K562 (cell line): ENCODE data around the gene EFHC1. TPM values are rescaled to one million over a fixed set of nuclear protein-coding genes. Genes with fewer than 3 reads are reported as not detected.
A peak's percentile ranks its signal among the peaks of the same experiment; 100 is the strongest.

Experiments
- ATAC-seq: fragments of 200-7000 bp; cut with Tn5 transposase; 3 replicates; pipeline ENCODE4 v1.9.1; 2020; ENCODE audit warnings: moderate library complexity
- BruUV-seq: library from RNA; stranded (reverse); fragments of 400-500 nt; replicated peaks from 2 replicates; lab custom pipeline; 2021; lab: Mats Ljungman, UMichigan
- CTCF ChIA-PET: fragments of 300-600 bp; formaldehyde crosslinking; extraction: SDS; loops from one replicate; lab custom pipeline; 2021; ENCODE audit warnings: low intra/inter-chr PET ratio; lab: Yijun Ruan, JAX
- POLR2A ChIA-PET: fragments of 300-600, 350-650 bp; sonication (Branson Sonifier 250); formaldehyde crosslinking; extraction: SDS; loops from one replicate; lab custom pipeline; 2021; ENCODE audit warnings: antibody characterized with exemption, inconsistent platforms; lab: Yijun Ruan, JAX
- DNase-seq, 4 experiments: peaks; one replicate each; pipeline versions ENCODE4 v3.0.0 to v3.0.0-alpha.2; 2011 to 2018; ENCODE audit warnings: low spot score in 3 of 4, mixed read lengths in 3 of 4; ENCODE audit errors: extremely low read depth in 1 of 4
- FAIRE-seq: peaks from 2 replicates; lab custom pipeline; 2011; peaks lifted over from hg19 to GRCh38; lab: Jason Lieb, UNC
- H2AFZ ChIP-seq: 2 replicates; pipeline ENCODE4 v1.6.0; 2011; ENCODE audit warnings: low read depth, low read length, control low read depth, inconsistent platforms
- H3K27ac ChIP-seq: fragments of 200-600 bp; 3 replicates; pipeline ENCODE4 v1.8.0; 2011; ENCODE audit warnings: low read depth, mild to moderate bottlenecking, control low read depth, inconsistent platforms, low read length, moderate library complexity, mixed read lengths; ENCODE audit errors: extremely low read depth
- H3K27me3 ChIP-seq, 2 experiments: fragments of 300-600 bp in 1 of 2; 2 replicates in 1 of 2; 3 replicates in 1 of 2; pipeline versions ENCODE4 v1.6.0 to v1.8.0; 2011; ENCODE audit warnings: inconsistent platforms in 2 of 2, low read length in 2 of 2, mild to moderate bottlenecking in 1 of 2, mixed read lengths in 1 of 2, moderate library complexity in 1 of 2; ENCODE audit not compliant: control insufficient read depth in 2 of 2, insufficient read depth in 2 of 2
- H3K36me3 ChIP-seq: fragments of 300-600 bp; 3 replicates; pipeline ENCODE4 v1.8.0; 2011; ENCODE audit warnings: mild to moderate bottlenecking, low read length, inconsistent platforms; ENCODE audit not compliant: control insufficient read depth, insufficient read depth
- H3K4me1 ChIP-seq, 2 experiments: fragments of 200-600 bp in 1 of 2; replicated peaks in 1 of 2; 2 replicates in 1 of 2; 3 replicates in 1 of 2; pipeline versions ENCODE4 v1.5.1 to v1.8.0; 2011; ENCODE audit warnings: inconsistent platforms in 2 of 2, low read length in 2 of 2, mild to moderate bottlenecking in 1 of 2, mixed read lengths in 1 of 2, moderate library complexity in 1 of 2; ENCODE audit not compliant: control insufficient read depth in 2 of 2, insufficient read depth in 2 of 2
- H3K4me2 ChIP-seq: 2 replicates; pipeline ENCODE4 v1.6.1; 2011; ENCODE audit warnings: low read length, control low read depth, inconsistent platforms, mixed read lengths; ENCODE audit not compliant: insufficient read depth
- H3K4me3 ChIP-seq: fragments of 200-600 bp; sonication (generic), shearing (Covaris generic); 2 replicates; pipeline ENCODE4 v1.5.1; 2016; ENCODE audit warnings: control low read depth, inconsistent platforms
- H3K79me2 ChIP-seq: fragments of 200-600 bp; 3 replicates; pipeline ENCODE4 v1.8.0; 2011; ENCODE audit warnings: low read length, inconsistent platforms; ENCODE audit not compliant: control insufficient read depth, insufficient read depth
- H3K9ac ChIP-seq, 2 experiments: 2 replicates each; pipeline versions ENCODE4 v1.6.0 to v1.6.1; 2011; ENCODE audit warnings: low read depth in 2 of 2, low read length in 2 of 2, control low read depth in 1 of 2, inconsistent platforms in 1 of 2, mild to moderate bottlenecking in 1 of 2, mixed read lengths in 1 of 2; ENCODE audit not compliant: insufficient read depth in 1 of 2
- H3K9me1 ChIP-seq: one replicate; pipeline ENCODE4 v1.6.0; 2011; ENCODE audit warnings: inconsistent platforms, mild to moderate bottlenecking, low read length, moderate library complexity; ENCODE audit not compliant: control insufficient read depth, insufficient read depth
- H3K9me3 ChIP-seq: replicated peaks from 2 replicates; pipeline ENCODE4 v1.5.1; 2011; ENCODE audit warnings: low read depth, low read length, inconsistent platforms; ENCODE audit not compliant: control insufficient read depth, insufficient read depth
- H4K20me1 ChIP-seq: replicated peaks from 2 replicates; pipeline ENCODE4 v1.6.1; 2011; ENCODE audit warnings: low read length, inconsistent platforms, mixed read lengths; ENCODE audit not compliant: control insufficient read depth, insufficient read depth
- NFATC3 ChIP-seq: fragments of 450-650 bp; IDR thresholded peaks from 2 replicates; pipeline ENCODE4 v1.6.1; 2017; ENCODE audit warnings: mild to moderate bottlenecking
- WGBS: fragments of 100-300 bp; shearing (Covaris generic); methylation state at CpG from one replicate; pipeline ENCODE4 v1.1.6; 2016; ENCODE audit warnings: low coverage, mixed read lengths; ENCODE audit not compliant: insufficient coverage; ENCODE audit errors: missing lambda C conversion rate; 5-methylcytosine and 5-hydroxymethylcytosine counted together
- in situ Hi-C: fragments of 300-500 bp; cut with MboI; formaldehyde crosslinking; loops from 4 replicates; pipeline ENCODE4 v1.15.0; 2018; ENCODE audit warnings: inconsistent platforms, mixed read lengths
- intact Hi-C: fragments of 100-400 bp; cut with micrococcal nuclease; formaldehyde crosslinking; loops from 2 replicates; pipeline ENCODE4 v1.14.2; 2022
- polyA plus RNA-seq, 8 experiments: library from polyadenylated mRNA; depleted of rRNA in 4 of 8; stranded (reverse) in 5 of 8; unstranded in 3 of 8; fragments of >200 nt; fragmentation: Nextera tagmentation in 2 of 8; fragmentation: Illumina TruSeq in 1 of 8; extraction: Ambion mirVana in 2 of 8; extraction: Trizol in 1 of 8; gene quantifications; 2 replicates each; pipeline versions ENCODE4 v1.2.1 to v1.2.3, GENCODE V29; 2011 to 2014; ENCODE audit warnings: inconsistent platforms in 1 of 8, missing spikeins in 1 of 8
- total RNA-seq, 7 experiments: library from RNA; depleted of rRNA in 6 of 7; stranded (reverse); fragments of >200 nt in 6 of 7; fragmentation: Illumina TruSeq in 2 of 7; extraction: Trizol in 2 of 7; gene quantifications; 2 replicates each; pipeline versions ENCODE4 v1.2.1 to v1.2.3, GENCODE V29; 2011 to 2021; ENCODE audit warnings: low replicate concordance in 1 of 7
- TF ChIP-seq, protein P1 (sequence below), 2 experiments: fragments of 450-650 bp; formaldehyde crosslinking in 1 of 2; IDR thresholded peaks; 2 replicates each; pipeline versions ENCODE4 v1.4.0 to v1.6.1; 2014 to 2020; ENCODE audit warnings: mild to moderate bottlenecking in 2 of 2, borderline replicate concordance in 1 of 2, low read depth in 1 of 2

Gene EFHC1
- total and polyA plus RNA-seq, 9 of the 15 experiments (the other 6 are each of a cell fraction or from before 2014, with no cell fraction given) = 9.5 to 31.0 (median 14.9) TPM

DNA sequence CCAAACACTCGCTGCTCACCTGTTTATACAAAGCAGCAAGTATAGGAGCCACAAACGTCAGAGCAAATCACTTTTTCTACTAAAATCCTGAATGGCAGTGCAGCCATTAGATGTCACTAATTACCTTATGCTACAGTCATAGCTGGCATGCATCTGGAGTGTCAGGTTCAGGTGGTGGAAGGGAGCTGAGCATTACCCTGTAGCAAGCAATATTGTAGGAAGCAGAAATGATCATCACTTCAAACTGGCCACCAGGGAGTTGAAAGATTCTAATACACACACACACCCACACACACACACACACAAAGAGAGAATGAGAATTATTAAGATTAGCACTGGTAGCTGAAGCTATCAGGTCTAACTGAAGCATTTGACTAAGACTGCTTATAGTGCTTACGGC is 75.8 kb downstream of the EFHC1 start:
- Histone ChIP-seq H3K4me3 (no peak overlapping the region), H4K20me1 (no peaks in the 10 kb centered on the region), H3K4me2 (no peak overlapping the region), H3K27ac (no peak overlapping the region), H3K9me1 (no peaks in the 10 kb centered on the region), H3K9ac (no peak overlapping the region), H3K4me1 (no peaks in the 10 kb centered on the region; a peak in 2 of 5 replicates), H3K27me3 (no peaks in the 10 kb centered on the region), H3K36me3 (no peaks in the 10 kb centered on the region), H2AFZ (no peak overlapping the region), H3K79me2 (no peaks in the 10 kb centered on the region), H3K9me3 (no peaks in the 10 kb centered on the region)
- CTCF ChIA-PET = no interaction called here
- DNase-seq (no peak), FAIRE-seq (no peak), ATAC-seq (no peak)
- in situ Hi-C loops (no loop called here), intact Hi-C loops (no loop called here)
- WGBS = 56% methylated on average over 3 of the region's 3 CpGs
- POLR2A ChIA-PET = interaction anchor here (0.8 kb wide), 1 partner anchor 19 kb away, joined by 3 read pairs; no protein-coding TSS in a partner anchor
- no peak for TF ChIP-seq NFATC3
- TF ChIP-seq, protein P1, sequence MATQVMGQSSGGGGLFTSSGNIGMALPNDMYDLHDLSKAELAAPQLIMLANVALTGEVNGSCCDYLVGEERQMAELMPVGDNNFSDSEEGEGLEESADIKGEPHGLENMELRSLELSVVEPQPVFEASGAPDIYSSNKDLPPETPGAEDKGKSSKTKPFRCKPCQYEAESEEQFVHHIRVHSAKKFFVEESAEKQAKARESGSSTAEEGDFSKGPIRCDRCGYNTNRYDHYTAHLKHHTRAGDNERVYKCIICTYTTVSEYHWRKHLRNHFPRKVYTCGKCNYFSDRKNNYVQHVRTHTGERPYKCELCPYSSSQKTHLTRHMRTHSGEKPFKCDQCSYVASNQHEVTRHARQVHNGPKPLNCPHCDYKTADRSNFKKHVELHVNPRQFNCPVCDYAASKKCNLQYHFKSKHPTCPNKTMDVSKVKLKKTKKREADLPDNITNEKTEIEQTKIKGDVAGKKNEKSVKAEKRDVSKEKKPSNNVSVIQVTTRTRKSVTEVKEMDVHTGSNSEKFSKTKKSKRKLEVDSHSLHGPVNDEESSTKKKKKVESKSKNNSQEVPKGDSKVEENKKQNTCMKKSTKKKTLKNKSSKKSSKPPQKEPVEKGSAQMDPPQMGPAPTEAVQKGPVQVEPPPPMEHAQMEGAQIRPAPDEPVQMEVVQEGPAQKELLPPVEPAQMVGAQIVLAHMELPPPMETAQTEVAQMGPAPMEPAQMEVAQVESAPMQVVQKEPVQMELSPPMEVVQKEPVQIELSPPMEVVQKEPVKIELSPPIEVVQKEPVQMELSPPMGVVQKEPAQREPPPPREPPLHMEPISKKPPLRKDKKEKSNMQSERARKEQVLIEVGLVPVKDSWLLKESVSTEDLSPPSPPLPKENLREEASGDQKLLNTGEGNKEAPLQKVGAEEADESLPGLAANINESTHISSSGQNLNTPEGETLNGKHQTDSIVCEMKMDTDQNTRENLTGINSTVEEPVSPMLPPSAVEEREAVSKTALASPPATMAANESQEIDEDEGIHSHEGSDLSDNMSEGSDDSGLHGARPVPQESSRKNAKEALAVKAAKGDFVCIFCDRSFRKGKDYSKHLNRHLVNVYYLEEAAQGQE (IDR thresholded peaks at IDR 0.05; ENCODE audit: borderline replicate concordance) = peak; percentile 7; the same call in 1 of the 2 replicates
- TF ChIP-seq, protein P1 (CRISPR knock-in tag; IDR thresholded peaks at IDR 0.05; ENCODE audit: low read depth) = no peak
- no TSS peak for BruUV-seq
